ENCODE data around the gene NAB1. TPM values are rescaled to one million over a fixed set of nuclear protein-coding genes. Genes with fewer than 3 reads are reported as not detected.

The NAB1 gene
- polyA plus RNA-seq, 1 donor from 2014 or later, result 49.8 TPM

GRCh38 chr2:190670182-190670946 is 21.5 kb downstream of the NAB1 start:
- H3K79me2 ChIP-seq (replicated peaks; ENCODE audit: insufficient read depth, low read length), result peaks cover 6% of the 10 kb centered on the region
- TF ChIP-seq TAF1 (IDR thresholded peaks at IDR 0.05; ENCODE audit: low read depth) (no peak), REST (IDR thresholded peaks at IDR 0.05; ENCODE audit: borderline replicate concordance) (no peak), EP300 (conservative IDR thresholded peaks at IDR 0.05; ENCODE audit: poor library complexity, severe bottlenecking) (no peak), POLR2AphosphoS5 (IDR thresholded peaks at IDR 0.05) (no peak)
- TF ChIP-seq, protein P1, sequence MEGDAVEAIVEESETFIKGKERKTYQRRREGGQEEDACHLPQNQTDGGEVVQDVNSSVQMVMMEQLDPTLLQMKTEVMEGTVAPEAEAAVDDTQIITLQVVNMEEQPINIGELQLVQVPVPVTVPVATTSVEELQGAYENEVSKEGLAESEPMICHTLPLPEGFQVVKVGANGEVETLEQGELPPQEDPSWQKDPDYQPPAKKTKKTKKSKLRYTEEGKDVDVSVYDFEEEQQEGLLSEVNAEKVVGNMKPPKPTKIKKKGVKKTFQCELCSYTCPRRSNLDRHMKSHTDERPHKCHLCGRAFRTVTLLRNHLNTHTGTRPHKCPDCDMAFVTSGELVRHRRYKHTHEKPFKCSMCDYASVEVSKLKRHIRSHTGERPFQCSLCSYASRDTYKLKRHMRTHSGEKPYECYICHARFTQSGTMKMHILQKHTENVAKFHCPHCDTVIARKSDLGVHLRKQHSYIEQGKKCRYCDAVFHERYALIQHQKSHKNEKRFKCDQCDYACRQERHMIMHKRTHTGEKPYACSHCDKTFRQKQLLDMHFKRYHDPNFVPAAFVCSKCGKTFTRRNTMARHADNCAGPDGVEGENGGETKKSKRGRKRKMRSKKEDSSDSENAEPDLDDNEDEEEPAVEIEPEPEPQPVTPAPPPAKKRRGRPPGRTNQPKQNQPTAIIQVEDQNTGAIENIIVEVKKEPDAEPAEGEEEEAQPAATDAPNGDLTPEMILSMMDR (IDR thresholded peaks at IDR 0.05; ENCODE audit: poor library complexity, severe bottlenecking), result no peak
- H3K27ac ChIP-seq (ENCODE audit: low read length), result no peak overlapping the region

DNA sequence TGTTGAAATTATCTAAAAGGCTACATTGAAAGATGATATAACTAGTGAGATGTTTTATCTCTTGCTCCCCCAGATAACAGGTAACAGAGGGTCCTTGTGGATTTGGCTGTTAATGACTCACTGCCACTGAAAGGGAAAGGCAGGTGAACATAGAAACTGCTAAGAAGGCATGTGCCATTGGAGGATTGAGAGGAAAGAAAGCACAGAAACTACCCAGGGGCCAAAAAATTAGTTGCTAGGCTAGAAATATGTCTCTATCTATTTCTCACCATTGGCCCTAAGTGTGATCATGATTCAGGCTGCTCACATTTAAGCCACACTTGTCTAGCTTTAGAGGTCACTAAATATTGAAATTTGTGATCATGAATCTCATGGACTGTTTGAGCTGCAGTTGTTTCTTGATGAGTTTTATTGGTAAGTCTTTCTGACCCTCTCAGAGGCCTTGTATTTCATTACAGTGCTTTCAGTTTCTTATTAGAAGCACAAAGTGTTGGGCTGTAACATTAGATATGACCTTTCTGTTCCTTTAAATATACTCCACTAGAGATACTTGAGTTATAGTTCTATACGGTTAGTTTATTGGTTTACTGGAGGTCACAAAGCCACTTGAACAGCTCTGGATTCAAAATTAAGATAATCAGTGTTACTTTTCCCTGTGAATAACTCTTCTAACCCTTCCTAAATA is 26.2 kb downstream of the NAB1 start:
- Histone ChIP-seq H3K4me2 (ENCODE audit: low read length) (no peak overlapping the region), H3K9me3 (ENCODE audit: low read length) (no peaks in the 10 kb centered on the region), H3K27me3 (ENCODE audit: insufficient read depth, low read depth, low read length) (no peaks in the 10 kb centered on the region), H3K4me3 (ENCODE audit: low read length) (no peak overlapping the region), H2AFZ (ENCODE audit: low read depth, low read length) (no peak overlapping the region), H3K27ac (ENCODE audit: low read length) (no peak overlapping the region), H3F3A (ENCODE audit: insufficient read depth, low read length, poor library complexity, severe bottlenecking) (no peaks in the 10 kb centered on the region), H3K9ac (ENCODE audit: low read length) (no peak overlapping the region), H3K9me2 (ENCODE audit: insufficient read depth, low read length) (no peaks in the 10 kb centered on the region), H3K79me2 (replicated peaks; ENCODE audit: insufficient read depth, low read length) (no peaks in the 10 kb centered on the region), H4K20me1 (ENCODE audit: insufficient read depth) (no peaks in the 10 kb centered on the region), H3K36me3 (ENCODE audit: insufficient read depth, low read length) (no peaks in the 10 kb centered on the region)
- TF ChIP-seq, protein P1 (IDR thresholded peaks at IDR 0.05; ENCODE audit: poor library complexity, severe bottlenecking), result no peak
- TF ChIP-seq RAD21 (conservative IDR thresholded peaks at IDR 0.05) (no peak), SMC3 (conservative IDR thresholded peaks at IDR 0.05; ENCODE audit: poor library complexity) (no peak), EP300 (conservative IDR thresholded peaks at IDR 0.05; ENCODE audit: poor library complexity, severe bottlenecking) (no peak), EZH2 (IDR thresholded peaks at IDR 0.05; ENCODE audit: borderline replicate concordance, insufficient read depth, low read length, poor library complexity, severe bottlenecking) (no peak), POLR2AphosphoS5 (IDR thresholded peaks at IDR 0.05) (no peak), TAF1 (IDR thresholded peaks at IDR 0.05; ENCODE audit: low read depth) (no peak), MXI1 (conservative IDR thresholded peaks at IDR 0.05; ENCODE audit: poor library complexity, severe bottlenecking) (no peak), REST (IDR thresholded peaks at IDR 0.05; ENCODE audit: borderline replicate concordance) (no peak)

More at GRCh38 chr2:190670182-190670946, 21.5 kb downstream of the NAB1 start:
- H3K9me3 ChIP-seq (ENCODE audit: low read length), result no peaks in the 10 kb centered on the region
- H2AFZ ChIP-seq (ENCODE audit: low read depth, low read length), result no peak overlapping the region
- no peaks in the 10 kb centered on the region for H3F3A ChIP-seq (ENCODE audit: insufficient read depth, low read length, poor library complexity, severe bottlenecking)
- no peaks in the 10 kb centered on the region for H4K20me1 ChIP-seq (ENCODE audit: insufficient read depth)
- H3K27me3 ChIP-seq (ENCODE audit: insufficient read depth, low read depth, low read length), result no peaks in the 10 kb centered on the region
- H3K36me3 ChIP-seq (ENCODE audit: insufficient read depth, low read length), result no peaks in the 10 kb centered on the region
- H3K4me3 ChIP-seq (ENCODE audit: low read length), result no peak overlapping the region
- H3K4me2 ChIP-seq (ENCODE audit: low read length), result no peak overlapping the region
- H3K9me2 ChIP-seq (ENCODE audit: insufficient read depth, low read length), result no peaks in the 10 kb centered on the region
- no peak overlapping the region for H3K9ac ChIP-seq (ENCODE audit: low read length)
